ENCODE data around the gene KDM5B.
"Not testable (repeated sequence)": the region's sequence is repeated elsewhere in the genome, so short reads cannot be mapped to it uniquely, and the experiment has no call there.

Gene KDM5B

GRCh38 chr1:202807926-202808757, at the start of gene KDM5B:
KDM5B (minus strand) TSS chr1:202808421; CDS start chr1:202808305, 116 bp downstream.
- peak; percentile 55 to 60 for DNase-seq (ENCODE audit: low read depth in 2 of 2)

- no peak for DNase-seq (ENCODE audit: low read depth in 2 of 2)
These were observed 49.0 kb upstream of the KDM5B start for GRCh38 chr1:202857136-202857610.

GRCh38 chr1:202856014-202856413, 47.8 kb upstream of the KDM5B start:
- DNase-seq (ENCODE audit: low read depth in 2 of 2): no peak

- DNase-seq (ENCODE audit: low read depth in 2 of 2): no peak
These were observed 46.6 kb upstream of the KDM5B start for GRCh38 chr1:202854787-202855186.

DNA sequence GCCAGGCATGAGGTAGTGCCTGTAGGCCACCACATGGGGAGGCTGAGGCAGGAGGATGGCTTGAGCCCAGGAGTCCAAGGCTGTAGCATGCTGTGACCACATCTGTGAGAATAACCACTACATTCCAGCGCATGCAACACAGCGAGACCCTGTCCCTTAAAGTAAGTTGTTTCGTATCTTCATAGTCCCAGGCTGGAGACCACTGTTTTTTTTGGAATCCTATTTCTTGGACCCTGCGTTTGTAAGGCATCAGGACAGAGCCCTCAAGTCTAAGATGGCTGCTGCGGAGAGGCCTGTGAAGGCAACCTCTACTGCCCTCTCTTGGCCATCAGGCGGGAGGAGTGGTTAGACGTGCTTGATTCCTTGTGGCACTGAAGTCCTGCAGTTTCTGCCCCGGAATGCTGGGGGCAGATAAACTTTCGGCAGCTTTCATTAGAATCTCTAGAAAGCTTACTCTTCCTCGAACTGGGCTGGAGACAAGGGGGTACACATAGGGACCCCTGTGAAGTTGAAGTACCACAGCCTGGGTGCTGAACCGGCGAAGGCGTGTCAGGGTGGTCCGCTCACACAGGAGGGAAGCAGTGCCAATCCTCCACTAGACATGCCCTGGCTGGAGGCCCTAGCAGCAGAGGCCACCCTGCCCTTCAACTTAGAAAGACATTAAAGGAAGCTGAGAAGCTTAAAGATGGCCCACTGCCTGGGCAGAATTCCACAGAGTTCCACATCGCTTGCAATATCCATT, 44.1 kb upstream of the KDM5B start:
- peak in 1 of 2 donors; percentile 37 for DNase-seq (ENCODE audit: low read depth in 2 of 2)

- DNase-seq (ENCODE audit: low read depth in 2 of 2): no peak
These were observed 42.6 kb upstream of the KDM5B start for GRCh38 chr1:202850593-202851362.

DNA sequence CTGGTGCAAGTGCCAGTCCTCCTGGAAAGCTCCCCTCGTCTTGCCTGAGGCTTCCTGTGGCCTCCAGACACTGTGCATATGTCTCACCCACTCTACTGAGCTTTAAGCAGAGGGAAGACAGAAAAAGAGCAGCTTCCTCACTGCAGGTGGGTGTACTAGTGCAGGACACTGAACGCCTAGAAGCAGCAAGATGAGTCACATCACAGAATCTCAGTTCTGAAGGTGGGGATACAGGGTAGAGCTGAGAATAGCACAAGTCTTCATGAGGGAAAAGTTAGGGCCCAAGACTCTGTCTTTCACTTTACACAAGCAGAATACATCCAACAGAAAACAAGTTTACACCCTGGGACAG, 39.9 kb upstream of the KDM5B start:
- no peak for DNase-seq (ENCODE audit: low read depth in 2 of 2)

- no peak for DNase-seq (ENCODE audit: low read depth in 2 of 2)
These were observed 36.7 kb upstream of the KDM5B start for GRCh38 chr1:202844935-202845334.

DNA sequence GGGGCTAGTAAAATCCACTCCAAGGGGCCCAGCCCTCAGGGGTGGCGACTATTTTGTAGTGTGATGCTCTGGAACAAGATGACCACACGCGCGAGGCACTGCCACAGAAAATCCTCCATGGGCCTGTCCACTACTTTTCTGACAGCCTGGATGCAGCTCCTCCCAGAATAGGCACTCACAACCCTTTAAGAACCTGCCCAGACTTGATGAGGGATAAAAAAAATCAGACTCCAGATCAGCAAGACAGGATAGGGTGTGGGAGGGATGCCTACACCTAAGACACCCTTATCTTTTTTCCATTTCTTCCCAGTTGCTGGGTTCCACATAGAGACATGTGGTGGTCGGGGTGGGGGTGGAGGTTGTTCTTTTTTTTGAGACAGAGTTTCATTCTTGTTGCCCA, 36.0 kb upstream of the KDM5B start:
- DNase-seq (ENCODE audit: low read depth in 2 of 2): no peak

GRCh38 chr1:202843081-202843480, 34.9 kb upstream of the KDM5B start:
- DNase-seq (ENCODE audit: low read depth in 2 of 2): no peak

DNA sequence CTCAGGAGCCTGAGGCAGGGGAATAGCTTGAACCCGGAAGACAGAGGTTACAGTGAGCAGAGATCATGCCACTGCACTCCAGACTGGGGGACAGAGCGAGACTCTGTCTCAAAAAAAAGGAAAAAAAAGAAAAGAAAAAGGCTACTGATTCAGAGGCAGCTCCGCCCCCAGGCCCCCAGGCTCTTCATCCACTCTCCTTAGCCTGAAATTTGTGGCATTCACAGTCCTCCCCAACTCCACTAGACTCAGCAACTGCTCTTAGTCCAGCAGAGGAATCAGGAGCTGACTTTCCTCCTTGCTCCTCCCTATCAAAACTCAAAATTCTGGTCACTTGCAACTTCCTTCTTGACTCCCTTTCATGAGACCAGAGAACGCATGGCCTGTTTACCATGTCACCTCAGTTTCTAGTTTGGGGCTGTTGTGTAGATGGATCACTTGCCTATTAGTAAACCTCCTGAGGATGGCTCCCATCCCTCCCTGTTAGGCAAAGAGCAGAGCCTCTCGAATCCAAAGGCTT, 29.6 kb upstream of the KDM5B start:
- DNase-seq (ENCODE audit: low read depth in 2 of 2): no peak

- DNase-seq (ENCODE audit: low read depth in 2 of 2): no peak
These were observed 28.6 kb upstream of the KDM5B start for GRCh38 chr1:202836623-202837403.

DNA sequence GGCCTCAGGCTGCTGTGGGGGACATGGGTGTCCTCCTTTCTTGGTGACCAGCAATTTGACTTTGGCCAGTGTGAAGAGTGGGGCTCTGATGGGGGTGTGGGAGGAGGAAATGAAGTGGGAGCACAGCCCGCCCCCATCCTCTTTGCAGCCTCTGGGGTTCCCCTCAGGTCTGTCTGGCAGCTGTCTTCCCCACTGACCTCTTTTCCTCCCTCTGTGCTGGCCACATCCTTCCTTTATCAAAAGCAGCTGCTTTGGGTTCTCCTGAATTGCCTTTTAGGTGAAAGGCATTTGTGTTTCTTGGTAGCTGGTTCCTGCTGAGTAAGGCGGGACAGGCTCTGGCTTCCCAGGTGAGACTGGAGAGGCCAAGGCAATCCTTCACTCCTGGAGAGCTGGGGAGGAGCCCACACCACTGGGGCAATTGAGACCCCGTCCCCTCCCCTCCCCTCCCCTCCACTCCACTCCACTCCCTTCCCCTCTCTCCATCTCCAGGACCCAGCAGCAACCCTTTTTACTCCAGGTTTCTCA, 27.4 kb upstream of the KDM5B start:
- no peak for DNase-seq (ENCODE audit: low read depth in 2 of 2)

DNA sequence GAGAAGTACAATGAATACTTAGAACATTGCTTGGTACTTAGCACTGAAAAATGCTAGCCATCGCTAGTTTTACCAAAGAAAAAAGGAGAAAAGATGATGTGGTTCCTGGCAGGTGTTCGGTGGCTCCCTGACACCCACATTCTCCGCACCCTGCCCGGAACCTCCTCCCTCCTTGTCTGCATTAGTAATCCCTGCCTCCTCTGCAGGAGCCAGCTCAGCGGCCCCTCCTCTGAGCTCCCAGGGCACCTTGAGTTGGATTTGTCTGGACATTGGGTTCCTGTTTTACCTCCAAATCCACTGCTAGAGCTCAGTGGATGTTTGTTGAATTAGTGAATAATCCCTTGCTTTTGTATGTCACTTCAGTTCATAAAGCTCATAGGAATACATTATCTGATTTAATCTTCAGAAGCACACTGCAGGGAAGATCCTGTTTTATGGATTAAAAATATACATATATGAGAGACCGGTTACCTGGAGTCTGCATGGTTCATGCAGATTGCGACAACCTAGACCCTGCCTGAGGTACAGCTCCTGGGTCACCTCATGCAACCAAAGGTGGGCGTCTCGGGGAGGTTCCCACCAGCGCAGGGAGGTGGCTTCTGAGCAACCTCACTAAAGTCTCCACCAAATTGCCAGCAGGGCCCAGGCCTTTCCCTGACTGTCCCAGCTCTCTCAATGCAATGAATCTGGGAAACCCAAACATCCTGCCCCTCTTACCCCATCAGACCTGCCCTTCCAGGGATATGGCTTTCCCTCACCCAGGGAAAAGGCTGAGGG, 26.7 kb upstream of the KDM5B start:
- DNase-seq (ENCODE audit: low read depth in 2 of 2): no peak

- no peak for DNase-seq (ENCODE audit: low read depth in 2 of 2)
These were observed 23.7 kb upstream of the KDM5B start for GRCh38 chr1:202831906-202832305.

- DNase-seq (ENCODE audit: low read depth in 2 of 2): not testable (repeated sequence)
These were observed 21.0 kb upstream of the KDM5B start for GRCh38 chr1:202829223-202829622.

GRCh38 chr1:202825748-202826147, 17.5 kb upstream of the KDM5B start:
- DNase-seq (ENCODE audit: low read depth in 2 of 2): no peak

DNA sequence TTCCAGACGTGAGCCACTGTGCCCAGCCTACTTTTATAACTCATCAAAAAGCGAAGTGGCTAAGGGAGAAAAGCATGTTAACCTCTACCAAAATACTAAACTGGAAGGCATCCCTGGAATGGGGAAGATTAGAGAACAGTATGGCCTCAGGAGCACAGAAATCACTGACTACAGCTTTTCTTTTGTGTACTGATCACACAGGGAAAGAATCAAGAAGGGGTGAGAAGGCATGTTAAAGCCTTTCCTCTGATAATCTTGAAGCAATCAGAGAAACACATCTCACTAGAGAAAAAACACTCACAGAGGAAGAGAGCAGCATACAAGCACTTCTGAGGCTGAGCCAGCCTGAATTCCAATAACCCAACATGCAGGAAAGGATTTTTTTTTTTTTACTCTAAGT, 13.2 kb upstream of the KDM5B start:
- DNase-seq (ENCODE audit: low read depth in 2 of 2): no peak

DNA sequence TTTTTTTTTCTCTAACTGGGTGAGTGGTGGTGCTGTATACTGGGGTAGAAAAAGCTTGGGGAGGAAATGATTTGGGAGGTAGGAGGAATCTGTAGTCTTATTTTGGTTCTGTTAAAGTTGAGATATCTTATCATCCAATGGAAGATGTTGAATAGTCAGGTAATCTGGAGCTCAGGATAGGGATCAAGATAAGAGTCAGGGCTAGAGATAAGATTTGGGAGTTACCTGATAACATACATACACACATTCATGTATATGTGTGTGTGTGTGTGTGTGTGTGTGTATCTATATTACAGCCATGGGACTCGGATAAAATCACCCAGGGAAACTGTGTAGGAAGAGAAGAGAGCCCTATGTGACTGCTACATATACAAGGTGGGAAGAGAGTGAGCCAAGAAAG, 10.6 kb upstream of the KDM5B start:
- no peak for DNase-seq (ENCODE audit: low read depth in 2 of 2)

DNA sequence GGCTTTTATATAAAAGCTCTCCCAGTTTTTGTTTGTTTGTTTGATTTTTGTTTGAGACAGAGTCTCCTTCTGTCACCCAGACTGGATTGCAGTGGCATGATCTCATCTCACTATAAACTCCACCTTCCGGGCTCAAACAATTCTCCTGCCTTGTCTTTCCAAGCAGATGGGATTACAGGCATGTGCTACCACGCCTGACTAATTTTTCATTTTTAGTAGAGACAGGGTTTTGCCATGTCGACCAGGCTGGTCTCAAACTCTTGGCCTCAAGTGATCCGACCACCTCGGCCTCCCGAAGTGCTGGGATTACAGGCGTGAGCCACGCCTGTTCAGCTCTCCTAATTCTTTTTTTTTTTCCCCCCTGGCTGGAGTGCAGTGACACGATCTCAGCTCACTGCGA, 6.9 kb upstream of the KDM5B start:
- DNase-seq (ENCODE audit: low read depth in 2 of 2): no peak

Measured in stimulated activated CD8-positive, alpha-beta memory T cell treated with anti-CD3 and anti-CD28 coated beads, Interleukin-2, amount 100 ng/mL, for 48 hours (primary cell).